Measurements from ENCODE around the gene PRKCG.

PRKCG gene

DNA sequence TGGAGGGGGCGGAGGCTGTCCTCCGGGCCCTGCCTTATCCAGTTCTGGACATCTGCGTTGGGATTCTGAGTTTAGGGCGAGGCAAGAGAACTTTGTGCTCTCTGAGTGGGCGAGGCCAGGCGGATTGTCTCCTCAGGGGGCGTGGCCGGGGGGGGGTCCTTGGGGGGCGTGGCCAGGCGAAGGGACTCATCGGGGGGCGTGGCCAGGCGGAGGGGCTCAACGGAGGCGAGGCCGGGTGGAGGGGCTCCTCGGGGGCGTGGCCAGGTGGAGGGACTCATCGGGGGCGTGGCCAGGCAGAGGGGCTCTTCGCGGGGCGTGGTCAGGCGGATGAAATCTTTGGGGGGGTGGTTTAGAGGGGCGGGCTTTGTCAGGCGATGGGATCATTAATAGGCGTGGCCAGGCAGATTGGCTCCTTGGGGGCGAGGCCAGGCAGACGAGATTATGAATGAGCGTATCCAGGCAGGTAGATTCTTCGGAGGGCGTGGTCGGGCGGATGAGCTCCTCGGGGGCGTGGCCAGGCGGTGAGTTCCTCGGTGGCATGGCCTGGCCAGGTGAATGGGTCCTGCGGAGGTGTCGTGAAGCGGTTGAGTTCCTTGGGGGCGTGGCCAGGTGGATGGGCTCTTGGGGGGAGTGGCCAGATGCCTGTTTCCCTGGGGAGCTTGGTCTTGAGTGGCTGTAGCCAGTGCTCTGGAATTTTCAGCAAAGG is 16.8 kb downstream of the PRKCG start:
- no peak for DNase-seq (ENCODE audit: low read depth)

- DNase-seq (ENCODE audit: low read depth), result no peak
These were observed 18.3 kb downstream of the PRKCG start for GRCh38 chr19:53900191-53900860.

- DNase-seq (ENCODE audit: low read depth), result peak; percentile 41
These were observed 21.2 kb downstream of the PRKCG start for GRCh38 chr19:53903055-53903680.

DNA sequence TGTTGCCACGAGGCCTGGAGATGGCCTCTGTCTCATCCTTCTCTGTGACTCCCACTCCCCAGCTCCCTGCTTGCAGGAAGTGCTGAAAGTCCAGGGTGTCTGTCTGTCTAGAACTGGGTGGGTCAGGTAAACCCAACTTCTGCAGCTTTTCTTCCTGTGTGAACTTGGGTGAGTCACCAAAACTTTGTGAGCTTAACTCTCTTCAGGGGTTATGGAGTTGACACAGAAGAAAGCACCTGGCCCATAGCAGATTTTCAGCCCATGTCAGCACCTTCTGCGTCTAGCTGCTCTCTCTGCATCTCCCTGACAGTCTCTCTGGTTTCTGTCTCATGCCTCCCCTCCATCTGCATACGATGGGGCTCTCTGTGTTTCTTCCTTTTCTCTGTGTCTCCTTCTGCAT is 22.9 kb downstream of the PRKCG start:
- no peak for DNase-seq (ENCODE audit: low read depth)

DNA sequence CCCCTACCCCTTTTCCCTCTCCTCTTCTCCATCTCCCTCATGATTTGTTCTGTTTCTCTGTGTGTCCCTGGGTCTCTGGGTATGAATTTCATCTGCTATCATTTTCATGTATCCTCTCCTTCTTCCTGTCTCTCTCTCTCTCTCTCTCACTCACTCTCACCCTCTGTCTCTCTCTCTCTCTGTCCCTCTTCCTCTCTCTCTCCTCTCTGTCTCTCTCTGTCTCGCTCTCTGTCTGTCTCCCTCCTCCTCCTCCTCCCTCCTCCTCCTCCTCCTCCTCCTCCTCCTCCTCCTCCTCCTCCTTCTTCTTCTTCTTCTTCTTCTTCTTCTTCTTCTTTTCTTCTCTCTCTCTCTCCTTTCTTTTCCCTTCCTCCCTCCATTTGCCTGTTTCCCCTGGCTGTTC is 23.8 kb downstream of the PRKCG start:
- DNase-seq (ENCODE audit: low read depth), result no peak

DNA sequence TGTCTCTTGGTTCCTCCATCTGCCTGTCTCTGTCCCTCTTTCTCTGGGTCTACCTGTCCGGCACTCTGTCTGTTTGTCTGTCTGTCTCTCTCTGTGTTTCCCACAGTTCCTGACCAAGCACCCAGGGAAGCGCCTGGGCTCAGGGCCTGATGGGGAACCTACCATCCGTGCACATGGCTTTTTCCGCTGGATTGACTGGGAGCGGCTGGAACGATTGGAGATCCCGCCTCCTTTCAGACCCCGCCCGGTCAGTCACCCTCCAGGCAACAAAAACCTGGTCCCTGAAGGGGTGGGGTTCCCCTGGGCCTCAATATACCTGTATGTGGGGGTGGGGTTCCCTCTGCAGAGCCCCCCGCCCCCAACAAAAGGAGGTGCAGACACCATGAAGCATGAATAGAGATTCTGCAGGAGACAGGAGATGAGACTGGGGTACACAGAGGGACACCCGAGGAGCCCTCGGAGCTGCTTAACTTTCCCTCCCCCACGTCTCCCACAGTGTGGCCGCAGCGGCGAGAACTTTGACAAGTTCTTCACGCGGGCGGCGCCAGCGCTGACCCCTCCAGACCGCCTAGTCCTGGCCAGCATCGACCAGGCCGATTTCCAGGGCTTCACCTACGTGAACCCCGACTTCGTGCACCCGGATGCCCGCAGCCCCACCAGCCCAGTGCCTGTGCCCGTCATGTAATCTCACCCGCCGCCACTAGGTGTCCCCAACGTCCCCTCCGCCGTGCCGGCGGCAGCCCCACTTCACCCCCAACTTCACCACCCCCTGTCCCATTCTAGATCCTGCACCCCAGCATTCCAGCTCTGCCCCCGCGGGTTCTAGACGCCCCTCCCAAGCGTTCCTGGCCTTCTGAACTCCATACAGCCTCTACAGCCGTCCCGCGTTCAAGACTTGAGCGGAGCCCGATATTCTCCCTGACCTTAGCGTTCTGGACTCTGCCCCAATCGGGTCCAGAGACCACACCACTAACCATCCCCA is 24.5 kb downstream of the PRKCG start:
- DNase-seq (ENCODE audit: low read depth), result no peak

- no peak for DNase-seq (ENCODE audit: low read depth)
These were observed 25.2 kb downstream of the PRKCG start for GRCh38 chr19:53907193-53907581.

DNA sequence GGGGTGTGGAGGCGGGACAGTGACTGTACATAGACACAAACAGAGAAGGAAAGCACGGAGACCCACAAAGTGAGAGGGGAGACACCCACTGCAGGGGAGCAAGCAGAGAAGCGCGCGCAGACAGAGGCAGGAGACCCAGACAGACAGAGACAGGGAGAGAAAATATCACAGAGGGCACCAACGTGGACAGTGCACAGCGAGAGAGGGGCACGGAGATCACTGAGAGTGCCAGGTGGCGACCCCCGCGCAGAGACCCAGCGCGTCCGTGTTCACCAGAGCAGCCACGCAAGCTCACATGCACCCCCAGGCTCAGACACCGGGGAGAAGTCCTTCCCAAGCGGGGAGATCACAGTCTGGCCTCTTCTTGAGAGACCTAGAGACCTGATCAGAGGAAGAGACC is 25.7 kb downstream of the PRKCG start:
- no peak for DNase-seq (ENCODE audit: low read depth)

DNA sequence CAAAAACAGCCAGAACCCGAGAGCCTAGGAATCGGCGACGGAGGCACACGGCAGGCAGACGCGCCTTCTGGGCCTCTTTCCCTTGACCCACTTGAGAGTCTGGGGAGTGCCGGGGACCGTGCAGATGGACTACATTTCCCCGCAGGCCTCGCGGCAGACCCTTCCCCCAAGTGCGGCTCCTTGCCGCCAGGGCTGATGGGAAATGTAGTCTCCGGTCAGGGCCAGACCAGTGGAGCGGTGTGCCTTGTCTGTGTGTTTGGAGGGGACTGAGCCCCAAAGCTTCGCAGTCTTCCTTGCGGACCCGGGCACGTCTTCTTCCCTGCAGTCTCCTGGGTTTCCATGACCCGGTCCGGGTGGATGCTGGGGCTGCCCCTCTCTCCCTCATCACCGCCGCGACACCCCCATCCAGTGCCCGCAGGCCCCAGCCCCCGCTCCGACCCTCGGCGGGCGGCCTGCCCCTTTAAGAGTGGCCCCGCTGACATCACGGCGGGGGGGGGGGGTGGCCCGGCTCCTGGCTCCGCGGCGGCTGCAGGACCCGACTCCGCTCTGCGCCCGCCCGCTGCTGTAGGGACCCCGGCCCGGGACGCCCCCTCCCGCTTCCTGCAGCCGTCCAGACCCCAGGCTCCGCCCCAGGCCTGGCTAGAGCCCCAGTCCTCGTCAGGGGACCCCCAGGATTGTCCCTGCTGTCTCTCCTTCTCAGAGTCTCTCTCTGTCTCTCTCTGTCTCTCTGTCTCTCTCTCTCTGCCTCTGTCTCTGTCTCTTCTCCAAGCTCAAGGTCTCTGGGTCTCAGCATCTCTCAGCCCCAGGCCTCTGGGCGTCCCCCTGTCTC is 26.3 kb downstream of the PRKCG start:
- peak; percentile 31 for DNase-seq (ENCODE audit: low read depth)

- no peak for DNase-seq (ENCODE audit: low read depth)
These were observed 27.0 kb downstream of the PRKCG start, which contains the start of gene CACNG7 for GRCh38 chr19:53908935-53909415. Gene CACNG7, plus strand, starts transcription at chr19:53909278. Its CDS starts 3,554 bp downstream, at chr19:53912832.

DNA sequence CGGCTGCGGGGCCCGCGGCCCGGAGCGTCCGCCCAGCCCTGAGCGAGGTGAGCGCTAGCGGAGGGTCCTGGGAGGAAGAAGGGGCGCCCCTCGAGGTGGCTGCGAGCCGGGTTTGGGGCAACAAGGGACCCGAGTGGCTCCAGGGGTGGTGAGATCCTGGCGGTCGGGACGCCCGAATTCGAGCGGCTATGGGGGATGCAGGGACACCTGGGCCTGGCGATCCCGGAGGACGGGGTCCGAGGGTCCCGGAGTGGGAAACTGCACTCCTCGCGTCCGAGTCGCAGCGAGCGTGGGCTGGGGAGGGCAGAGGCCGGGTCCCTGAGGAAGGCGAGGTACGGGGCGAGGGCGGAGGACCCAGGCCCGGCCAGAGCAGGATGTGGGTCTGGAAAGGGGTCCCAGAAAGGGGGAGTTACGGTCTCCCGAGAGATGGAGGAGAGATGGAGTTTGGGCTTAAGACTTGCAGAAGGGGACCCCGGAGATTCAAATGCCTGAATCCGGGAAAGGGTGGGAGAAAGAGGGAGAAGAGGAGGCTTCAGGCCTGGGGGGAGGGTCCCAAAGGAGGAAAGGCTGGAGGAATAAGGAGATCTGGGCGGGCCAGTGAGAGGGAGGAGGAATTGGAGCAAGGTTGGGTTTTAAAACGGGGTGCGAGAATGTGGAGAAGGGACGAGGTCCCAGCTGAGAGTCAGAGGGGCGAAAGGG is 27.6 kb downstream of the PRKCG start:
- no peak for DNase-seq (ENCODE audit: low read depth)

DNA sequence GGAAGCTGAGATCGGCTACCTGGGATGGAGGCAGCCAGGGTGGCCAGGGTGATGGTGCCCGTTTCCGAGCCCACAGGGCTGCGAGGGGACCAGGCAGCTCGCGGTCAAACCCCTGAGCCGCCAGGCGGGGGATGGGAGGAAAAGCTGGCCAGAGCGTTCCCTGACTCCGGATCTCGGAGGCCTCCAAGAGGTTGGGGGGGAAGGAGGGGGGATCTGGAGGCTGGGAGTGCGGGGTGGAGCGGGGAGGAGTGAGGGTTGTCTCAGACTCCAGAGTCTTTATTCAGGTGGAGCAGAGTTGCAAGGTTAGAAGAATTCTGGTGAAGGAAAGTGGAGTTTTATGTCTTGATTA is 28.1 kb downstream of the PRKCG start:
- no peak for DNase-seq (ENCODE audit: low read depth)

DNA sequence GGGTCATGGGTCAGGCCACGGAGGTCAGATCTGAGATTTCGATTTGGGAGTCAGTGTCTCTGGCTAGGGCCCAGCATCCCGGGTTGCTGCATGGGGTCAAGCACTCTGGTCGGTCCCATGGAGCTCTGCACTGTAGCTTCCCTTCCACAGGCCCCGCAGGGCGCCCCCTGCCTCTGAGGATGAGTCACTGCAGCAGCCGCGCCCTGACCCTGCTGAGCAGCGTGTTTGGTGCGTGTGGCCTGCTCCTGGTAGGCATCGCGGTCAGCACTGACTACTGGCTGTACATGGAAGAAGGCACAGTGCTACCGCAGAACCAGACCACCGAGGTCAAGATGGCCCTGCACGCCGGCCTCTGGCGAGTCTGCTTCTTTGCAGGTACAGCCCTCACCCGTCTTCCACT is 30.7 kb downstream of the PRKCG start:
- DNase-seq (ENCODE audit: low read depth), result no peak

DNA sequence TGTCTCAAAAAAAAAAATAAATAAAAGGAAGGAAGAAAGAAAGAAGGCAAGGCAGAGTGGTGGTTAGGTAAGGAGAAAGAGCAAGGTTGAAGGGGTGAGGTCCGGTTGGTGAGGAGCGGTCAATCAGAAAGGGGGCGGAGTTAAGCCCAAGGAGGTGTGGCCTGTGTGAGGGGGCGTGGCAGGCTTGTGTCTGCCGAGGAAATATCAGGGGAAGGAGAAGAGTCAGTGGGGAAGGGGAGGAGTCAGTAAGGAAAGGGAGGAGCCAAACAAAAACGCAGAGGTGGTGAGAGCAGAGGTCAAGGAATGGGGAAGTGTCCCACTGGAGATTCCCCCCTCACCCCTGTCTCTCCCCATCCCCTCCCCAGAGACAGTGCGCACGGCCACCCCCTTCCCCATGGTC is 33.0 kb downstream of the PRKCG start:
- no peak for DNase-seq (ENCODE audit: low read depth)

DNA sequence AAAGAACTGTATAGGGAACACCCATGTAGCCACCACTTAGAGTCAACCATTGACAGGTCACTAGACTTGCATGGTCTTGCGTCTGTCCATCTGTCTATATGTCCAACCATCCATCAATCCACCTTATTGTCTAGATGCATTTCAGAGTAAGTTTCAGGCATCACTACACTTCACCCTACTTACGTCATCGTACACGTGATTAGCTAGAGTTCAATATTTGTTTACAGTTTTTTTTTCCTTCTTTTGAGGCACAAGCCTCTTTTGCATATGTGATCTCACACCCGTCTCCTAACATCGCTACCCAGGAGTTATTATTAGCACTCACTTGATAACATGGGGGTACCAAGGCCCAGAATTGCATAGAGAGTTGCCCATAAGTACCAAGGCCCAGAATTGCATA is 34.0 kb downstream of the PRKCG start:
- DNase-seq (ENCODE audit: low read depth), result no peak

GRCh38 chr19:53917356-53917755 is 35.4 kb downstream of the PRKCG start:
- DNase-seq (ENCODE audit: low read depth), result no peak

DNA sequence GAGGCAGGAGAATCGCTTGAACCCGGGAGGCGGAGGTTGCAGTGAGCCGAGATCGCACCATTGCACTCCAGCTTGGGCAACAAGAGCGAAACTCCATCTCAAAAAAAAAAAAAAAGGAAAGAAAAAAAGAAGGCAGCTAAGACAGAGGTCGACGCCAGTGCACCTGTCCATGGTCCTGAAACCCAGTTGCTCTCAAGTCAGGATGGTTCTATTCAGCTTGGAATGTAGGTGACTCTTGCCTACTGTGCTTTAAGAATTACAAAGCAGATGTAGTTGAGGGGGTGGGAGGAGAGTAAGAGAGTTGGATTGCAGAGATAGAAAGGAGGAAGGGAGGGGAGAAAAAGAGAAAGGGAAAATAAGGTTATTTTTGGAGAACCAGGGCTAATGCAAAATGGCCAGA is 45.7 kb downstream of the PRKCG start:
- DNase-seq (ENCODE audit: low read depth), result peak; percentile 75

DNA sequence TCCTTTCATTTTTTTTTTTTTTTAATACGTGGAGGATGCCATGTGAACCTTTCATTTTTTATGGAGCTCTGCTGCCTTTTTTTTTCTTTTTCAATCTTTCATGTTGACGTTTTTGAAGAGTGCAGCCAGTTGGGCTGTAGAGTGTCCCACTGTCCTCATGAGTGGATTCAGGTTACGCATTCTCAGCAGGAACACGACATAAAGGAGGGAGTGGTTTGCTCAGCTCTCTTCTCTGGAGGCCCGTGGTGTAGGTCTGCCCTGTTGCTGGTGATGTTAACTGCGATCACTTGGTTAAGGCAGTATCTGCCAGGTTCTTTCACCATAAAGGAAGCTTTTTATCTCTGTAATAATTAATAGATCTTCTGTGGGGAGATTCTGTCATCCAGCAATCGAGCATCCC is 54.0 kb downstream of the PRKCG start:
- no peak for DNase-seq (ENCODE audit: low read depth)

- DNase-seq (ENCODE audit: low read depth), result no peak
These were observed 60.2 kb downstream of the PRKCG start for GRCh38 chr19:53942001-53942786.

- DNase-seq (ENCODE audit: low read depth), result no peak
These were observed 62.4 kb downstream of the PRKCG start for GRCh38 chr19:53944416-53944815.
